D721Med (cell line): ENCODE data around the gene CLIC6.
A peak's percentile ranks its signal among the peaks of the same experiment; 100 is the strongest.

Source experiments
- DNase-seq: peaks from one replicate; pipeline ENCODE4 v3.0.0; 2011; ENCODE audit warnings: low spot score; ENCODE audit not compliant: insufficient read length
- FAIRE-seq: peaks from 2 replicates; lab custom pipeline; 2011; peaks lifted over from hg19 to GRCh38; lab: Jason Lieb, UNC
- CTCF ChIP-seq: IDR thresholded peaks from 2 replicates; pipeline ENCODE4 v1.5.1; 2012; ENCODE audit warnings: mild to moderate bottlenecking, control low read depth; ENCODE audit not compliant: insufficient read depth; ENCODE audit errors: missing control alignments

Gene CLIC6

GRCh38 chr21:34743831-34744230 lies 75.0 kb downstream of the CLIC6 start:
- no peak for FAIRE-seq
- no peak for TF ChIP-seq CTCF
- DNase-seq: no peak

GRCh38 chr21:34744801-34745200 lies 76.0 kb downstream of the CLIC6 start:
- FAIRE-seq (no peak), DNase-seq (no peak)
- no peak for TF ChIP-seq CTCF

- no peak for DNase-seq
- TF ChIP-seq CTCF: peak; percentile 55
- FAIRE-seq: no peak
Observed at GRCh38 chr21:34745557-34746255, 76.9 kb downstream of the CLIC6 start.

GRCh38 chr21:34748862-34749261 lies 80.1 kb downstream of the CLIC6 start:
- DNase-seq (no peak), FAIRE-seq (no peak)
- no peak for TF ChIP-seq CTCF

GRCh38 chr21:34754690-34755647 lies 86.2 kb downstream of the CLIC6 start:
- DNase-seq (no peak), FAIRE-seq (no peak)
- TF ChIP-seq CTCF: no peak

GRCh38 chr21:34761758-34762330 lies 93.0 kb downstream of the CLIC6 start:
- no peak for FAIRE-seq
- DNase-seq: no peak
- no peak for TF ChIP-seq CTCF
